ENCODE measurements around the gene DLK2.

Gene DLK2

GRCh38 chr6:43405354-43405753, 50.0 kb downstream of the DLK2 start:
- H3K9me3 ChIP-seq (ENCODE audit: severe bottlenecking): peaks cover 3% of the 10 kb centered on the region
- no peaks in the 10 kb centered on the region for H3K36me3 ChIP-seq
- H3K27ac ChIP-seq: no peak overlapping the region
- DNase-seq: no peak
- no peak for TF ChIP-seq CTCF (IDR thresholded peaks at IDR 0.05; ENCODE audit: low read depth, low read length)
- no peak overlapping the region for H3K4me3 ChIP-seq (ENCODE audit: low read depth, low read length)
- H3K27me3 ChIP-seq (ENCODE audit: insufficient read depth, low read depth, severe bottlenecking): no peaks in the 10 kb centered on the region

- H3K9me3 ChIP-seq (ENCODE audit: severe bottlenecking): no peaks in the 10 kb centered on the region
- peak; percentile 47 for DNase-seq
- peak; percentile 56 for TF ChIP-seq CTCF (IDR thresholded peaks at IDR 0.05; ENCODE audit: low read depth, low read length)
- no peak overlapping the region for H3K27ac ChIP-seq
- H3K27me3 ChIP-seq (ENCODE audit: insufficient read depth, low read depth, severe bottlenecking): no peaks in the 10 kb centered on the region
- no peak overlapping the region for H3K4me3 ChIP-seq (ENCODE audit: low read depth, low read length)
- no peaks in the 10 kb centered on the region for H3K36me3 ChIP-seq
Measured at GRCh38 chr6:43402820-43403219, 52.5 kb downstream of the DLK2 start.

GRCh38 chr6:43401730-43402129, 53.6 kb downstream of the DLK2 start:
- TF ChIP-seq CTCF (IDR thresholded peaks at IDR 0.05; ENCODE audit: low read depth, low read length): no peak
- no peaks in the 10 kb centered on the region for H3K36me3 ChIP-seq
- no peak for DNase-seq
- H3K27me3 ChIP-seq (ENCODE audit: insufficient read depth, low read depth, severe bottlenecking): no peaks in the 10 kb centered on the region
- H3K4me3 ChIP-seq (ENCODE audit: low read depth, low read length): no peak overlapping the region
- H3K9me3 ChIP-seq (ENCODE audit: severe bottlenecking): no peaks in the 10 kb centered on the region
- no peak overlapping the region for H3K27ac ChIP-seq

Data from WERI-Rb-1 (cell line).